PC-3 (cell line): Measurements from ENCODE around the gene DHX16. TPM values are rescaled to one million over a fixed set of nuclear protein-coding genes. Genes with fewer than 3 reads are reported as not detected.

Experiments
- ATAC-seq: fragments of 200-7000 bp; cut with Tn5 transposase; 2 replicates; pipeline ENCODE4 v1.9.1; 2020; ENCODE audit warnings: mild to moderate bottlenecking, moderate library complexity
- BruUV-seq: library from RNA; stranded (reverse); fragments of 400-500 nt; replicated peaks from 2 replicates; lab custom pipeline; 2021; lab: Mats Ljungman, UMichigan
- CTCF ChIA-PET: fragments of 300-600 bp; sonication (Branson Sonifier 250); formaldehyde crosslinking; loops from one replicate; lab custom pipeline; 2022; ENCODE audit warnings: antibody characterized with exemption; lab: Charles Lee
- POLR2A ChIA-PET: fragments of 300-600 bp; sonication (Branson Sonifier 250); formaldehyde crosslinking; loops from one replicate; lab custom pipeline; 2022; ENCODE audit warnings: antibody characterized with exemption; ENCODE audit not compliant: unreplicated experiment; lab: Charles Lee
- DNase-seq: peaks from one replicate; pipeline ENCODE4 v3.0.0-alpha.2; 2015
- H2AFZ ChIP-seq: fragments of 300-600 bp; sonication (generic); 2 replicates; pipeline ENCODE4 v1.6.0; 2016; ENCODE audit warnings: antibody characterized with exemption, low read length
- H3F3A ChIP-seq: fragments of 300-600 bp; sonication (generic); one replicate; pipeline ENCODE4 v1.6.0; 2017; ENCODE audit warnings: antibody characterized with exemption, low read length, control low read depth, mild to moderate bottlenecking; ENCODE audit not compliant: unreplicated experiment
- H3K27ac ChIP-seq: fragments of 300-600 bp; sonication (generic); 2 replicates; pipeline ENCODE4 v1.5.1; 2016; ENCODE audit warnings: mild to moderate bottlenecking, low read length
- H3K27me3 ChIP-seq: fragments of 300-600 bp; sonication (generic); 2 replicates; pipeline ENCODE4 v1.6.1; 2016; ENCODE audit warnings: low read length, mixed read lengths
- H3K36me3 ChIP-seq: fragments of 300-600 bp; sonication (generic); 2 replicates; pipeline ENCODE4 v1.6.1; 2016; ENCODE audit warnings: low read depth, mixed run types, low read length, mixed read lengths
- H3K4me1 ChIP-seq: fragments of 300-600 bp; sonication (generic); 2 replicates; pipeline ENCODE4 v1.5.1; 2016; ENCODE audit warnings: low read length; ENCODE audit not compliant: insufficient read depth
- H3K4me2 ChIP-seq: fragments of 300-600 bp; sonication (generic); 2 replicates; pipeline ENCODE4 v1.6.0; 2016; ENCODE audit warnings: low read length
- H3K4me3 ChIP-seq: fragments of 300-600 bp; sonication (generic); 2 replicates; pipeline ENCODE4 v1.5.1; 2016; ENCODE audit warnings: mild to moderate bottlenecking, low read length, mixed read lengths
- H3K79me2 ChIP-seq: fragments of 300-600 bp; sonication (generic); 2 replicates; pipeline ENCODE4 v1.6.1; 2017; ENCODE audit warnings: low read length, mixed read lengths
- H3K9ac ChIP-seq: fragments of 300-600 bp; sonication (generic); 2 replicates; pipeline ENCODE4 v1.6.0; 2016; ENCODE audit warnings: mild to moderate bottlenecking, low read length
- H3K9me2 ChIP-seq: fragments of 300-600 bp; sonication (generic); replicated peaks from 2 replicates; pipeline ENCODE4 v1.6.1; 2016; ENCODE audit warnings: mixed run types, low read length, mixed read lengths
- H3K9me3 ChIP-seq: fragments of 300-600 bp; sonication (generic); 2 replicates; pipeline ENCODE4 v1.6.1; 2016; ENCODE audit warnings: low read length, mixed read lengths
- H4K20me1 ChIP-seq: fragments of 300-600 bp; sonication (generic); 2 replicates; pipeline ENCODE4 v1.6.1; 2016; ENCODE audit warnings: low read length, mixed read lengths
- EZH2 ChIP-seq: fragments of 300-600 bp; sonication (generic); IDR thresholded peaks from one replicate; pipeline ENCODE4 v1.6.1; 2017; ENCODE audit warnings: antibody characterized with exemption, mild to moderate bottlenecking, low read length; ENCODE audit not compliant: unreplicated experiment
- EZH2phosphoT487 ChIP-seq: fragments of 300-600 bp; sonication (generic); IDR thresholded peaks from 2 replicates; pipeline ENCODE4 v1.6.1; 2018; ENCODE audit warnings: mild to moderate bottlenecking, antibody characterized with exemption, low read length, borderline replicate concordance
- intact Hi-C: fragments of 100-400 bp; cut with micrococcal nuclease; formaldehyde crosslinking; loops from 2 replicates; pipeline ENCODE4 v1.9.0; 2023
- total RNA-seq: library from RNA; depleted of rRNA; stranded (reverse); fragments of >200 nt; gene quantifications from 2 replicates; pipeline ENCODE4 v1.2.3, GENCODE V29; 2014
- TF ChIP-seq, protein P1 (sequence below): fragments of 300-600 bp; sonication (generic); conservative IDR thresholded peaks from 2 replicates; pipeline ENCODE4 v1.5.1; 2017; ENCODE audit warnings: antibody characterized with exemption, low read depth, mild to moderate bottlenecking, low read length

The DHX16 gene
- total RNA-seq, 1 experiment from 2014 or later, result 50.0 TPM

- Histone ChIP-seq H3K9me2 (no peaks in the 10 kb centered on the region), H3K27ac (peak within 1 kb of the TSS; percentile 92), H3K79me2 (peaks cover 56% of the 10 kb centered on the region), H3K4me1 (peaks cover 37% of the 10 kb centered on the region), H4K20me1 (peaks cover 28% of the 10 kb centered on the region), H3K4me2 (peak within 1 kb of the TSS; percentile 99), H3K9me3 (no peaks in the 10 kb centered on the region), H2AFZ (peak within 1 kb of the TSS; percentile 82), H3K4me3 (peak within 1 kb of the TSS; percentile 86), H3K9ac (peak within 1 kb of the TSS; percentile 99), H3K36me3 (peaks cover 22% of the 10 kb centered on the region), H3F3A (peaks cover 25% of the 10 kb centered on the region), H3K27me3 (no peaks in the 10 kb centered on the region)
- DNase-seq (peak; percentile 97), ATAC-seq (peak; percentile 79)
- CTCF ChIA-PET, result interaction anchor here (0.6 to 0.9 kb wide), 2 partner anchors 55 to 113 kb away, joined by 3 to 4 read pairs; partner anchors contain the start of gene DHX16
- BruUV-seq, result TSS peak; percentile 79
- intact Hi-C loops, result loop anchor here (1.0 kb wide), 2 partner anchors 56 to 103 kb away; partner anchors contain the start of genes DHX16 and TUBB
- POLR2A ChIA-PET, result interaction anchor here (0.7 to 0.9 kb wide), 2 partner anchors 95 to 99 kb away, joined by 3 read pairs; partner anchors contain the start of gene MDC1
- TF ChIP-seq, protein P1, sequence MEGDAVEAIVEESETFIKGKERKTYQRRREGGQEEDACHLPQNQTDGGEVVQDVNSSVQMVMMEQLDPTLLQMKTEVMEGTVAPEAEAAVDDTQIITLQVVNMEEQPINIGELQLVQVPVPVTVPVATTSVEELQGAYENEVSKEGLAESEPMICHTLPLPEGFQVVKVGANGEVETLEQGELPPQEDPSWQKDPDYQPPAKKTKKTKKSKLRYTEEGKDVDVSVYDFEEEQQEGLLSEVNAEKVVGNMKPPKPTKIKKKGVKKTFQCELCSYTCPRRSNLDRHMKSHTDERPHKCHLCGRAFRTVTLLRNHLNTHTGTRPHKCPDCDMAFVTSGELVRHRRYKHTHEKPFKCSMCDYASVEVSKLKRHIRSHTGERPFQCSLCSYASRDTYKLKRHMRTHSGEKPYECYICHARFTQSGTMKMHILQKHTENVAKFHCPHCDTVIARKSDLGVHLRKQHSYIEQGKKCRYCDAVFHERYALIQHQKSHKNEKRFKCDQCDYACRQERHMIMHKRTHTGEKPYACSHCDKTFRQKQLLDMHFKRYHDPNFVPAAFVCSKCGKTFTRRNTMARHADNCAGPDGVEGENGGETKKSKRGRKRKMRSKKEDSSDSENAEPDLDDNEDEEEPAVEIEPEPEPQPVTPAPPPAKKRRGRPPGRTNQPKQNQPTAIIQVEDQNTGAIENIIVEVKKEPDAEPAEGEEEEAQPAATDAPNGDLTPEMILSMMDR, result no peak
- TF ChIP-seq EZH2phosphoT487 (no peak), EZH2 (no peak)
These were observed 55.1 kb downstream of the DHX16 start, which contains the start of gene MRPS18B for GRCh38 chr6:30617565-30618269. Gene MRPS18B (plus strand): TSS chr6:30617840. CDS start chr6:30617866, 26 bp downstream.

DNA sequence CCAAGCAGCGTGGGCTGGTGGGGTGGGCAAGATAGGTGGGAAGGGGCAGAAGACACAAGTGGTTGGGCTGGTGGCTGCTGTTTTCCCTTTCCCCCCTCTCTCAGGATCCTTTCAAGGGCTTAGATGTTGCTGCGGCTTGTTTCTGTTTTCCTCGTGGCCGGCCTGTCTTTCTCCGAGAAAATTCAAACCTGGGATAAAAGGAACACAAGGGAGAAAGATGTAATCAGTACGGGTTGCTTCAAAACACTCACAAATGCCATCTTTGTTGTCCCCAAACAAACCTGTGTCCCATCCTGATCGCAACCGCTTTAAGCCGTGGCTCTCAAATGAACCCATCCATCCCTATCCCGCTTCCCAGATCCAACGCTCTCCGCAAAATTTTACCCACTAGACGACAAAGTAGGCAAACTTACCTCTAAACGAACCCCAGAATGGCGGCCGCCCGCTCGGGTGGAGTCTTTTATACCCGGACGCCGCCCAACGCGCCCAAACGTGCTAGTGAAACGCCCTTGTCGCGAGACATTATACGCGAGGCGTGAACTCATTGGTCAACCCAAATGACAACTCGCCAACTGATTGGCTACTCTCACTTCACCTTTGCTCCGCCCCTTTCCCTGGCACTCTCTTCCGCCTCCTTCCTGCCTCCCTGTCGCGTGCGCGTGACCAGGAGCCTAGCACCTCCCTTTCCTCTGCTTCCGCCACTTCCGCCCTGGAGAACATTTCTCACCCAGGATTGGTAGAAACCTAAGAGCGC, 55.8 kb downstream of the DHX16 start, which contains the start of gene PPP1R10:
TSS of gene PPP1R10 (minus strand) at position 433 of the 754 bp plus-strand sequence. CDS start 7,299 bp downstream, outside the sequence.
- peak; percentile 73 for ATAC-seq
- peaks cover 35% of the 10 kb centered on the region for H4K20me1 ChIP-seq
- no peaks in the 10 kb centered on the region for H3K9me2 ChIP-seq
- H3K4me1 ChIP-seq, result peaks cover 40% of the 10 kb centered on the region
- peak within 1 kb of the TSS; percentile 99 for H3K4me2 ChIP-seq
- peaks cover 62% of the 10 kb centered on the region for H3K79me2 ChIP-seq
- TSS peak; percentile 75 for BruUV-seq
- peak; percentile 100 for DNase-seq
- H3K9me3 ChIP-seq, result no peaks in the 10 kb centered on the region
- peak within 1 kb of the TSS; percentile 99 for H3K9ac ChIP-seq
- no peaks in the 10 kb centered on the region for H3K27me3 ChIP-seq
- H3F3A ChIP-seq, result peaks cover 25% of the 10 kb centered on the region
- intact Hi-C loops, result loop anchor here (1.0 kb wide), 2 partner anchors 56 to 103 kb away; partner anchors contain the start of genes DHX16 and TUBB
- H3K27ac ChIP-seq, result peak within 1 kb of the TSS; percentile 92
- TF ChIP-seq EZH2 (no peak), EZH2phosphoT487 (no peak)
- TF ChIP-seq, protein P1, result no peak
- CTCF ChIA-PET, result interaction anchor here (0.6 kb wide), 1 partner anchor 114 kb away, joined by 4 read pairs; no protein-coding TSS in a partner anchor
- peaks cover 22% of the 10 kb centered on the region for H3K36me3 ChIP-seq
- H2AFZ ChIP-seq, result peak within 1 kb of the TSS; percentile 82
- POLR2A ChIA-PET, result interaction anchor here (0.7 to 0.9 kb wide), 2 partner anchors 96 to 100 kb away, joined by 3 read pairs; partner anchors contain the start of gene MDC1
- H3K4me3 ChIP-seq, result peak within 1 kb of the TSS; percentile 86
